B cell (primary cell): ENCODE measurements around the gene USP21.

Experiments
- EZH2 ChIP-seq: IDR thresholded peaks from 2 replicates; pipeline ENCODE4 v1.6.1; 2012; ENCODE audit warnings: borderline replicate concordance, low read depth, mild to moderate bottlenecking, moderate library complexity, low read length; ENCODE audit not compliant: insufficient read depth, poor library complexity, severe bottlenecking
- TF ChIP-seq, protein P1 (sequence below): fragments of 200-600 bp; IDR thresholded peaks from one replicate; pipeline ENCODE4 v1.8.0; 2022; ENCODE audit warnings: antibody characterized with exemption, mild to moderate bottlenecking

GRCh38 chr1:161206411-161207140 lies 47.3 kb downstream of the USP21 start:
- TF ChIP-seq, protein P1, sequence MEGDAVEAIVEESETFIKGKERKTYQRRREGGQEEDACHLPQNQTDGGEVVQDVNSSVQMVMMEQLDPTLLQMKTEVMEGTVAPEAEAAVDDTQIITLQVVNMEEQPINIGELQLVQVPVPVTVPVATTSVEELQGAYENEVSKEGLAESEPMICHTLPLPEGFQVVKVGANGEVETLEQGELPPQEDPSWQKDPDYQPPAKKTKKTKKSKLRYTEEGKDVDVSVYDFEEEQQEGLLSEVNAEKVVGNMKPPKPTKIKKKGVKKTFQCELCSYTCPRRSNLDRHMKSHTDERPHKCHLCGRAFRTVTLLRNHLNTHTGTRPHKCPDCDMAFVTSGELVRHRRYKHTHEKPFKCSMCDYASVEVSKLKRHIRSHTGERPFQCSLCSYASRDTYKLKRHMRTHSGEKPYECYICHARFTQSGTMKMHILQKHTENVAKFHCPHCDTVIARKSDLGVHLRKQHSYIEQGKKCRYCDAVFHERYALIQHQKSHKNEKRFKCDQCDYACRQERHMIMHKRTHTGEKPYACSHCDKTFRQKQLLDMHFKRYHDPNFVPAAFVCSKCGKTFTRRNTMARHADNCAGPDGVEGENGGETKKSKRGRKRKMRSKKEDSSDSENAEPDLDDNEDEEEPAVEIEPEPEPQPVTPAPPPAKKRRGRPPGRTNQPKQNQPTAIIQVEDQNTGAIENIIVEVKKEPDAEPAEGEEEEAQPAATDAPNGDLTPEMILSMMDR: no peak
- no peak for TF ChIP-seq EZH2
